Suppressor macrophage treated with lipopolysaccharide for 4 hours (primary cell): Measurements from ENCODE around the gene POLR2A.
"Not testable (repeated sequence)": the region's sequence is repeated elsewhere in the genome, so short reads cannot be mapped to it uniquely, and the experiment has no call there.

Experiments used
- DNase-seq: peaks from one replicate; pipeline ENCODE4 v3.0.0-alpha.2; 2020

The POLR2A gene

GRCh38 chr17:7460850-7461660, 23.1 kb upstream of the POLR2A start:
- DNase-seq: no peak

GRCh38 chr17:7462474-7463371, 21.4 kb upstream of the POLR2A start:
- DNase-seq: no peak

- no peak for DNase-seq
Measured at GRCh38 chr17:7463372-7463846, 20.8 kb upstream of the POLR2A start.

- no peak for DNase-seq
Measured at GRCh38 chr17:7464081-7464480, 20.1 kb upstream of the POLR2A start.

GRCh38 chr17:7465597-7466275, 18.4 kb upstream of the POLR2A start:
- no peak for DNase-seq

- DNase-seq: no peak
Measured at GRCh38 chr17:7466318-7466638, 17.9 kb upstream of the POLR2A start.

- peak; percentile 80 for DNase-seq
Measured at GRCh38 chr17:7466639-7467341, 17.4 kb upstream of the POLR2A start.

- no peak for DNase-seq
Measured at GRCh38 chr17:7467498-7467897, 16.7 kb upstream of the POLR2A start.

GRCh38 chr17:7468290-7468689, 15.9 kb upstream of the POLR2A start:
- no peak for DNase-seq

GRCh38 chr17:7468804-7469389, 15.3 kb upstream of the POLR2A start:
- no peak for DNase-seq

- DNase-seq: not testable (repeated sequence)
Measured at GRCh38 chr17:7469843-7470242, 14.3 kb upstream of the POLR2A start.

GRCh38 chr17:7470457-7470973, 13.7 kb upstream of the POLR2A start:
- not testable (repeated sequence) for DNase-seq

GRCh38 chr17:7471729-7472128, 12.4 kb upstream of the POLR2A start:
- no peak for DNase-seq

- not testable (repeated sequence) for DNase-seq
Measured at GRCh38 chr17:7474767-7475166, 9.4 kb upstream of the POLR2A start.

GRCh38 chr17:7475764-7476422, 8.3 kb upstream of the POLR2A start:
- peak; percentile 77 for DNase-seq

GRCh38 chr17:7476494-7476893, 7.7 kb upstream of the POLR2A start:
- no peak for DNase-seq

- DNase-seq: no peak
Measured at GRCh38 chr17:7476951-7477350, 7.2 kb upstream of the POLR2A start.

GRCh38 chr17:7477392-7478275, 6.5 kb upstream of the POLR2A start:
- peak; percentile 36 for DNase-seq

- DNase-seq: no peak
Measured at GRCh38 chr17:7478276-7479212, 5.6 kb upstream of the POLR2A start.
